LNCAP (cell line): ENCODE measurements around the gene TMTC2.

ENCODE experiments used
- CTCF ChIP-seq: fragments of 450-650 bp; IDR thresholded peaks from 2 replicates; pipeline ENCODE4 v1.5.1; 2017; ENCODE audit warnings: mild to moderate bottlenecking

Gene TMTC2

GRCh38 chr12:82968631-82969367 is 282.1 kb downstream of the TMTC2 start:
- TF ChIP-seq CTCF = no peak

GRCh38 chr12:82970614-82971013 is 283.9 kb downstream of the TMTC2 start:
- TF ChIP-seq CTCF = no peak

DNA sequence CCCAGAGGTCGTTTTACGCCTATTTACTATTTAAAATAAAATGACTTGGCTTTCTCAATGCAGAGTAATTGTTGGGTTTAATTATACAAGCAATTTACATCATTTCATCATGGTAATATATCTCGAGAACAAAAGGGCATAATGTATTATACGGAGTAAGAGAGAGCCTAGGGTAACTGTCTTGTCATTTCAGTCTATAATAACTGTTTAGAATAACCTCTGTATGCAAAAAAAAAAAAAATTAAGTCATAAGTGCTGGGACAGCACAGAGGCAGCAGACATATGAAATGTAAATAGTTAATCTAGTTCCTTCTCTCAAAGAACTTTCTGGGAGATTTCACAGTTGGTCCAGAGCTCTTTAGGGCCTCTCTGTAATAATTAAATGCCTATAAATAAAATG is 284.9 kb downstream of the TMTC2 start:
- no peak for TF ChIP-seq CTCF

DNA sequence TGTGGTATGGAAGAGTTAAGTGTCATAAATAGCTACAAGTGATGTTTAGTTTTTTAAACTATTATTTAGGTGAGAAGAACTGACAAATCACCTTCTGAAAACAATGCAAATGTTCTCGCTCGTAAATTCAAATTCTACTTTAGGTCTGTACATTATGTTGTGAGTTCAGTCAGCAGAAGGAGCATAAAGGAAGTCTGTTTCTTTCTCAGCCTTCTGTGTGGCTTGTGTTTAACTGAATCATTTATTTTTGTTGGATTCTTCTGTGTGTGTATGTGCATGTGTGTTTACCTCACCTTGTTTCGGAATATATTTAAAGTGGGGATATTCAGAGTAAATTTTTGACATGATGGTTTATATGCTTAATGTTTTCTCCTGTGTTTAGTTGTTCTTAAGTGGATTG is 285.9 kb downstream of the TMTC2 start:
- no peak for TF ChIP-seq CTCF

DNA sequence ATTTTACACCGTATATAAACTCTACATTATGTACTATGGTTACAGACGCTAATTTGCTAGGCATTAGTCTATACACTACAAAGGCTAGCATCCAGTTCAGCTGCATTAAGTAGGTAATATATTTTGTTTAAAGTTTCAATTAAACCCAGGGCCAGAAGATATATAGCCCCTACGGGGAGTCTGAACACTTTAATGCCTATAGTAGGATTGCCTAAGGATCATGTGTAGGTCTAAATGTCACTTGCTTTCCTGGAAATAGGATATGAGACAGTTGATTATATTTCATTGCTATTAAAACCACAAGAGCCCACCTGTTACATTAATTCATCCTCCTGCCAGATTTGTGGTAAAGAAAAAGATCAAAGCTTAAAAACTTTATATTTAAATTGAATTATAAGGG is 286.9 kb downstream of the TMTC2 start:
- no peak for TF ChIP-seq CTCF

DNA sequence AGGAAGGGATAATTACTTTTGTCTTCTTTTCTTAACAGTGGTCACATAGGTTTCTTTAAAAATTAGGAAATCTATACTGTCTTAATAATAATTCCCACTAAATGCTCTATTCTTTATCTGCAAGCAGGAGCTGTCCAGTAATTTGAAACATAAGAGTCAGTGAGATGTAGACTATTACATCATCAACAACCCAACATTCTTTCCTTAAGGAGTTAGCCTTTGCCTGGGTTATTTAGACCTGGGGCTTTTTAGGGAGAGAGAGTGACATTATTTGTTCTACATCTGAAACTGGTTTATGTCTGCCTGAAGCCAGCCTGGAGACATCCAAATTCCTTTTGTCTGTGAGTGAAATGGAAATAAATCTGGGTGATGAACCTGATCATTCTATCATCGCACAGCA is 294.4 kb downstream of the TMTC2 start:
- TF ChIP-seq CTCF = no peak

- no peak for TF ChIP-seq CTCF
Observed at GRCh38 chr12:82994117-82994516, 307.4 kb downstream of the TMTC2 start.
